ENCODE data around the gene FILIP1. TPM values are rescaled to one million over a fixed set of nuclear protein-coding genes. Genes with fewer than 3 reads are reported as not detected.
"Not testable (repeated sequence)": the region's sequence is repeated elsewhere in the genome, so short reads cannot be mapped to it uniquely, and the experiment has no call there.

The FILIP1 gene
- total RNA-seq, 2 donors from 2014 or later = 78.2 to 117 TPM

DNA sequence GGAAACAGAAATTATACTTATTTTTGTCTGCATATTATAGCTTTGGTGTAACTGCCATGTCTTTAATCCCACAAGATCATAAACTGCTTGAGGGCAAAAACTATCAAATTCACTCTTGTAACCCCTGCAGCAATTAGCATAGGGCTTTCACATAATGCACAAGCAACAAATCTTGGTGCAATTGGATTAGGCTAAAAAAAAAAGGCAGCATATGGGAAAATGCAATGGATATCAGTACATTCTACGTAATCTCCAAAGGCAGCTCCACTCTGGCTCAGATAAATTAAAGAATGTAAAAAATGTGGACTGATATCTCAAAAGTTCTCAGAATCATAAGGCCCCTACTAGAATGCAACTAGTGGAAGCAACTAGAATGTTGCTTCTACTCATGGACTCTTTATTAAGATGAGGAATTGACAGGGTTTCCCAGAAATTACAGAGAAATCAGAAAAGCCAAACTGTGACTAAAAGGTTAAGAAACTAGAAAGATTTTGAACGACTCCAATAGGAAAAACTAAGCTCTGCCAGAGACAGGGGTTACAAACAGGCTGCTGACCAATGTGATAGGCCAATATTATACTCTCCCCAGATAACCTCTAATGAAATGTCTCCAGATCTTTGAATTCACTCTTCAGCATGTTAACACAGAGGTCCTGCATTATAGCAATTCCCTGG lies 55.0 kb downstream of the FILIP1 start:
- TF ChIP-seq CTCF (IDR thresholded peaks at IDR 0.05) = no peak
- Histone ChIP-seq H3K36me3 (no peaks in the 10 kb centered on the region), H3K4me1 (peaks cover 0 to 56% of the 10 kb centered on the region in 2 donors)

GRCh38 chr6:75438013-75438431 lies 55.6 kb downstream of the FILIP1 start:
- Histone ChIP-seq H3K27me3 (no peaks in the 10 kb centered on the region), H3K4me1 (peaks cover 0 to 53% of the 10 kb centered on the region in 2 donors), H3K4me3 (no peak overlapping the region), H3K36me3 (no peaks in the 10 kb centered on the region), H3K9me3 (no peaks in the 10 kb centered on the region), H3K27ac (peak overlapping the region; percentile 52 to 83)
- DNase-seq (ENCODE audit: low spot score) = no peak
- TF ChIP-seq CTCF (IDR thresholded peaks at IDR 0.05) = no peak

More for the DNA sequence above, 55.0 kb downstream of the FILIP1 start:
- Histone ChIP-seq H3K27me3 (no peaks in the 10 kb centered on the region), H3K27ac (peak overlapping the region; percentile 52 to 83), H3K9me3 (no peaks in the 10 kb centered on the region), H3K4me3 (no peak overlapping the region)
- DNase-seq (ENCODE audit: low spot score) = no peak

DNA sequence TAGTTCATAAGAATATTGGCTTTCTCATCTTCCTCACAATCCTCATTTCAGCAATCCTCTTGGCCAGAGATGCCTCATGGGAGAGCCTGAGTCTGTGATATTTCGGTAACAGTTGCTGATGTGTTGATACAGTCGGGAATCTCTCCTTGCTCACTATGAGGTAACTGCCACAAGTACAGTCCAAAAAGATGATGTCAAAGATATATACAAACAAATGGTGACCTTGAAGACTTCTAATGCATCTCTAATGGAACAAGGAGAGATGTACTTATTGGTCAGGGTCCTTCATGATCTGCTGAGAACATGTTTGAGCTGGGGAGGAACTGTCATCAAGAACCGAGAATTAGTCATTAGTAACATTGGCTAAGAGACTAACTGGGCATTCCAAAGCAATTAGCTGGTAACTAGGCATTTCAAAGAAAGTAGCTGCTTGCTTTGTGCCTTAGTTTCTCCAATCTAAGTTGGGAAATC lies 56.1 kb downstream of the FILIP1 start:
- DNase-seq (ENCODE audit: low spot score) = no peak
- no peaks in the 10 kb centered on the region for H3K27me3 ChIP-seq
- H3K36me3 ChIP-seq = no peaks in the 10 kb centered on the region
- H3K27ac ChIP-seq = peak overlapping the region; percentile 52 to 83
- H3K4me3 ChIP-seq = no peak overlapping the region
- no peaks in the 10 kb centered on the region for H3K9me3 ChIP-seq
- TF ChIP-seq CTCF (IDR thresholded peaks at IDR 0.05) = no peak
- H3K4me1 ChIP-seq = peaks cover 0 to 53% of the 10 kb centered on the region in 2 donors

DNA sequence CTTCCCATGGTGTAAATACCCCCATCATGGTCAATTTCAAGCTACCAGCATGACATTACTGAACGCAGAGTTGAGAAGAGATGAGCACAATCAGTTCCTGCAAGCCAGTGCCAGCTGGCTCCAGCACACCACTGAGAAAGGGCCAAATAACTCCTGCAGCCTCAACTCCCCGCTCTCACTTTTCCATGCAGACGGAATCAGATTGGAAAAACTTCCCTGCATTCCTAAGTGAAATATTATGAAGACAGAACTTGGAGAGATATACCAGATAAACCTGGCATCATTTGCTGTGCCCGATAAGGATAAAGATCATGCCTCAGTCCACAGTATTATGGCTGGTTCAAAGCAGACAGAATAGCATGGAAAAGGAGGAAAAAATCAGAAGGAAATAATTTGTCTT lies 56.7 kb downstream of the FILIP1 start:
- TF ChIP-seq CTCF (IDR thresholded peaks at IDR 0.05) = no peak
- Histone ChIP-seq H3K36me3 (no peaks in the 10 kb centered on the region), H3K4me3 (no peak overlapping the region), H3K9me3 (no peaks in the 10 kb centered on the region), H3K4me1 (peaks cover 0 to 59% of the 10 kb centered on the region in 2 donors), H3K27me3 (no peaks in the 10 kb centered on the region), H3K27ac (peak overlapping the region; percentile 52 to 83)
- DNase-seq (ENCODE audit: low spot score) = no peak

DNA sequence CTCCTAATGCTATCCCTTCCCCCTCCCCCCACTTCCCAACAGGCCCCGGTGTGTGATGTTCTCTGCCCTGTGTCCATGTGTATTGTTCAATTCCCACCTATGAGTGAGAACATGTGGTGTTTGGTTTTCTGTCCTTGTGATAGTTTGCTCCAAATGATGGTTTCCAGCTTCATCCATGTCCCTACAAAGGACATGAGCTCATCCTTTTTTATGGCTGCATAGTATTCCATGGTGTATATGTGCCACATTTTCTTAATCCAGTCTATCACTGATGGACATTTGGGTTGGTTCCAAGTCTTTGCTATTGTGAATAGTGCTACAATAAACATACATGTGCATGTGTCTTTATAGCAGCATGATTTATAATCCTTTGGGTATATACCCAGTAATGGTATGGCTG lies 60.8 kb downstream of the FILIP1 start:
- not testable (repeated sequence) for H3K27me3 ChIP-seq; H3K9me3 ChIP-seq; H3K36me3 ChIP-seq; H3K4me3 ChIP-seq; DNase-seq (ENCODE audit: low spot score); H3K27ac ChIP-seq
- peaks cover 0 to 69% of the 10 kb centered on the region in 2 donors for H3K4me1 ChIP-seq

DNA sequence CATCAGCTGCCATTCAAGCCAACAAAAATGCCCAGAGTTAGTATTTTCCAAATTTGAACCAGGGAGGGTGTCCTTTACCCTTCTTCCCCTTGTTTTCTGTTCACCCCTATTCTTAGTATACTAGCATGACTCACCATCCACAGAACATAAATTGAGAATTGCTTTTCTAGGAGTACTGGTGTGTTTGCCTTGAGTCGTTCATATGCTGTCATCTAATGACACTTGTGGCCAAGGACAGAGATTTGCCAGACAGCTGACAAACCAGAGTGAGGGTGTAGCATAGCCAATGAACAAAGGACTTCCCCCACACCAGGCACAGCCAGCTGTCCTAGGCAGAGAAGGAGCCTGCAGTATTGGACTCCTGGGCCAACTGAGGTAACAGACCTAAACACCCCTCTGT lies 62.2 kb downstream of the FILIP1 start:
- Histone ChIP-seq H3K9me3 (no peaks in the 10 kb centered on the region), H3K27me3 (no peaks in the 10 kb centered on the region), H3K4me1 (peaks cover 0 to 55% of the 10 kb centered on the region in 2 donors), H3K4me3 (no peak overlapping the region), H3K36me3 (no peaks in the 10 kb centered on the region), H3K27ac (peak overlapping the region; percentile 64 to 72)
- no peak for DNase-seq (ENCODE audit: low spot score)
- no peak for TF ChIP-seq CTCF (IDR thresholded peaks at IDR 0.05)
